Breast epithelium (tissue), 3 donors: ENCODE measurements around the gene TCHHL1.

Experiments used
- CTCF ChIP-seq, 3 donors: fragments of 450-650 bp; IDR thresholded peaks; one replicate each; pipeline ENCODE4 v1.5.1; 2016 to 2017; ENCODE audit warnings: antibody characterized with exemption in 3 of 3, mild to moderate bottlenecking in 3 of 3, moderate library complexity in 3 of 3
- POLR2A ChIP-seq: fragments of 450-650 bp; IDR thresholded peaks from one replicate; pipeline ENCODE4 v1.6.1; 2016; ENCODE audit warnings: antibody characterized with exemption, mild to moderate bottlenecking, moderate library complexity
- POLR2AphosphoS5 ChIP-seq, 3 donors: sonication (generic); formaldehyde crosslinking; IDR thresholded peaks; one replicate each; pipeline ENCODE4 v1.6.1; 2017; ENCODE audit warnings: antibody characterized with exemption in 3 of 3

- TF ChIP-seq CTCF (IDR thresholded peaks at IDR 0.05) (no peak), POLR2A (no peak), POLR2AphosphoS5 (IDR thresholded peaks at IDR 0.05) (no peak)
Observed at GRCh38 chr1:152107031-152107983, 18.4 kb upstream of the TCHHL1 start.
